HUES6 (cell line): ENCODE results near the gene ABCB9.

Source experiments
- H3K27ac ChIP-seq: 2 replicates; pipeline ENCODE4 v1.7.0; 2013; ENCODE audit warnings: low read depth, mild to moderate bottlenecking, low read length, inconsistent platforms
- H3K27me3 ChIP-seq: 2 replicates; pipeline ENCODE4 v1.6.1; 2013; ENCODE audit warnings: low read length; ENCODE audit not compliant: control insufficient read depth, insufficient read depth
- H3K36me3 ChIP-seq: 2 replicates; pipeline ENCODE4 v1.6.1; 2013; ENCODE audit warnings: low read length; ENCODE audit not compliant: control insufficient read depth, insufficient read depth
- H3K4me1 ChIP-seq: 2 replicates; pipeline ENCODE4 v1.6.1; 2013; ENCODE audit warnings: low read length; ENCODE audit not compliant: control insufficient read depth, insufficient read depth
- H3K4me3 ChIP-seq: 2 replicates; pipeline ENCODE4 v1.5.1; 2013; ENCODE audit warnings: low read depth, low read length
- H3K9ac ChIP-seq: one replicate; pipeline ENCODE4 v1.6.1; 2013; ENCODE audit warnings: mild to moderate bottlenecking, low read length
- H3K9me3 ChIP-seq: 2 replicates; pipeline ENCODE4 v1.6.1; 2013; ENCODE audit warnings: low read depth, low read length; ENCODE audit not compliant: control insufficient read depth, insufficient read depth

The ABCB9 gene

DNA sequence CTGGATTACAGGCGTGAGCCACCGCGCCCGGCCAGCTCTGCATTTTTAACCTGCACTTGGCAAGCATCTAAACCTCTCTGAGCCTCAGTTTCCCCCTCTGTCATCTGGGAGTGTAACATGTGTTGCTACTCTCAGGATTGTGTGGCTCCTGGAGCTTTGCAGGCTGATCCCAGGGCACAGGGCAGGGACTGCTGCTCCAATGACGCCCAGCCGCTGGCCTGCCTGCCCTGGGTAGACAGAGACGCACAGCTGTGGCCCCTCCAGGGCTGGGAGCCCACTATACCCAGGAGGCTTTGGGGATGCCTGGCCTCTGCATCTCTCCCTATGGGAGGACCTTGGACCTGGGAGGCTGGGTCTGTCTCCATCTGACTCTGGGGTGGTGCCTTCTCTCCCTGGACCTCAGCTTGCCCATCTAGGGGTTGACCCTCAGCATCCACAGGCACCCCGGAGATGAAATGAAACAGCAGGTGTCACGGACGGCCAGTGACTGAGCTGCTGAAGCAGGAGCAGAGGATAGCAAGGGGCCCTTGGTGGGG, 27.9 kb upstream of the ABCB9 start:
- Histone ChIP-seq H3K4me3 (no peak overlapping the region), H3K9ac (no peak overlapping the region), H3K4me1 (no peaks in the 10 kb centered on the region), H3K9me3 (no peaks in the 10 kb centered on the region), H3K36me3 (peaks cover 37% of the 10 kb centered on the region), H3K27ac (no peak overlapping the region), H3K27me3 (no peaks in the 10 kb centered on the region)

DNA sequence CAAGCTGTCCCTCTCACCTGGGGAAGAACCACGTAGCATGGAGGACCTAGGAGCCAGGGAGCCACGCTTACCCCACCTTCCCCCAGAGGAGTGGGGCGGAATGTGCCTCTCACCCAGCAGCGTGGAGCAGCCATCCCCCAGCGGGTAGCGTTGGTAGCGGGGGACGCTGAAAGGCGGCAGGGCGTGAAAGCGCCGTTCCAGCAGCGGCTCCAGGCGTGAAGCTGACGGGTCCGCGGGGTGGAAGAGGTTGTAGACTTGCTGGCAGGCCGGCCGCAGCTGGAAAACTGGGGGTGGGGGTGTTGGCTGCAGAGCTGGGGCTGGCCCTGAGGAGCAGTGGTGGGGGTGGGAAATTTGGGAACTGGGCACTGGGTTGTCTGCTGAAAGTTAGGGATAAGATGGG, 26.1 kb upstream of the ABCB9 start:
- no peaks in the 10 kb centered on the region for H3K4me1 ChIP-seq
- no peaks in the 10 kb centered on the region for H3K9me3 ChIP-seq
- no peak overlapping the region for H3K4me3 ChIP-seq
- H3K27me3 ChIP-seq: no peaks in the 10 kb centered on the region
- H3K27ac ChIP-seq: no peak overlapping the region
- peaks cover 45% of the 10 kb centered on the region for H3K36me3 ChIP-seq
- H3K9ac ChIP-seq: no peak overlapping the region

DNA sequence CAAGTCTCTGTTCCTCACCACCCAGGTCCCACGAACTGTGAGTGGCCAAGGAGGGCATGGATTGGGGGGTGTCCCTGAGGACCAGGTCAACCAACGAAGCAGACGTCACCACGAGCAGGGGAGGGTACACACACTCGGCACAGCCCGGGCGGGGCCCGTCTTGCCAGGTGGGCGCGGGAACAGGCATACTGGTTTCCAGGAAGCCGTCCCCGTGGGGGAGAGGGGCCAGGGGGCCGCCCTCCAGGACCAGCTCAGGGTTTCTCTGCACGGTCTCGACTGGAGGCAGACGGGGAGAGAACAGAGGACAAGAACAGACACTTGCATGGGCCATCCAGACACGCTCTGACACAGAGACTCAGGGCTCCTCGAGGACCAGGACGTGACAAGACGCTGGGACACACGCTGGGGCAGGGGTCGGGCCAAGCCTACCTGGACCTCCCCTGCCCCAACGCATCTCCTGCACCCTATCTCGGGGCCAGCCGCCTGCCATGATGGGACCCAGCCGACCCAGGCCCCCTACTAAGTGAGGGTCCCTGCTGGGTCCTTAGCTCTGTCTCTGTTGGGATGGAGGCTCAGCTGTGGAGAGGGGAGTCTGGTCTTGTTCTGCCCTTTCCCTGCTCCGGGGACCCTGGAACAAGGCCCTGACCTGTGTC, 25.5 kb upstream of the ABCB9 start:
- Histone ChIP-seq H3K27me3 (no peaks in the 10 kb centered on the region), H3K9me3 (no peaks in the 10 kb centered on the region), H3K4me1 (no peaks in the 10 kb centered on the region), H3K27ac (no peak overlapping the region), H3K4me3 (no peak overlapping the region), H3K36me3 (peaks cover 48% of the 10 kb centered on the region), H3K9ac (no peak overlapping the region)

DNA sequence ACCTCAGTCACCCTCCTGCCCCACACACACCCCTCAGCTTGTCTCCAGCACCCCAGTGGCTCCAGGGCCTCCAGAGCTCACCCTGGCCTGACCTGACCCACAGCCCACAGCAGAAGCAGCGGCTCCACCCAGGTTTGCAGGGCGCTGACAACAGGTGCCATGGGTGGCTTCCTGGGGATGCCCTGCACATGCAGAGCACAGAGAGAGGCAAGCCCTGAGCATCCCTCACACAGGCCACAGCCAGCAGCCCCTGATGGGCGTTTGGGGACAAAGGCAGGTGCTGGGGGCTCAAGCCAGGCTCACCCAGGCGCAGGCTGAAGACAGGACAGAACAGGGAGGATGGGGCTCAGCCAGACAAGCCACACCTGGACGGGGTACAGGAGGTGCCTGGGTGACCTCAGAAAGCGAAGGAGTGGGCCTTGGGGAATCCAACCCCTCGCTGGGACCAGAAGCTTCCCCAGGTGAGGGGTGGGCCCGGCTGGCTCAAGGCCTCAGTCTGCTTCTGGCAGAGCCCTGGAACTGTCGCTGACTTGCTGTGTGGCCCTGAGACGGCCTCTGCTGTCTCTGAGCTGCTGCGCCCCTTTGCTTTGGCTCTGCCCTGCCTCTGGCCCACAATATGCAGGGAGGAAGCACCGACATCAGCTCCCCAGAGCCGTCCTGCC, 24.8 kb upstream of the ABCB9 start:
- Histone ChIP-seq H3K36me3 (peaks cover 46% of the 10 kb centered on the region), H3K4me3 (no peak overlapping the region), H3K27me3 (no peaks in the 10 kb centered on the region), H3K9ac (no peak overlapping the region), H3K9me3 (no peaks in the 10 kb centered on the region), H3K27ac (no peak overlapping the region), H3K4me1 (no peaks in the 10 kb centered on the region)

DNA sequence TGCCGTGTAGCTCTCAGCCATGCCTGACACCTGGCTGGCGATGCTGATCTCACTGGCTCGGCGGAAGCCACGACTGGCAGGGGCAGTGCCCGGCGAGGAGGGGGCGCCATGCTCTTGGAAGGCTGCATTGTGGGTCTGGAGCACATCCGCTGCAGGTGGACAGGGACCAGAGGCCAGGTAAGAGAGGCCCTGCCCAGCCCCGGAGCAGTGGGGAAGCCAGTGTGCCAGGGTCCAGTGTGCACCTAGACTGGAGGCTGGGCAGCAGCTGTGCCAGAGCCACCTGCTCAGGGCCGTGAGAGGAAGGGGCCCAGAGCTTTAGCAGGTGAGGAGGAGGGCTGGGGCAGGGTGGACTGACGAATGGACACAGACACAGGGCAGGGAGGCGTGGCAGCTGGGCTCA, 24.3 kb upstream of the ABCB9 start:
- no peak overlapping the region for H3K4me3 ChIP-seq
- peaks cover 48% of the 10 kb centered on the region for H3K36me3 ChIP-seq

DNA sequence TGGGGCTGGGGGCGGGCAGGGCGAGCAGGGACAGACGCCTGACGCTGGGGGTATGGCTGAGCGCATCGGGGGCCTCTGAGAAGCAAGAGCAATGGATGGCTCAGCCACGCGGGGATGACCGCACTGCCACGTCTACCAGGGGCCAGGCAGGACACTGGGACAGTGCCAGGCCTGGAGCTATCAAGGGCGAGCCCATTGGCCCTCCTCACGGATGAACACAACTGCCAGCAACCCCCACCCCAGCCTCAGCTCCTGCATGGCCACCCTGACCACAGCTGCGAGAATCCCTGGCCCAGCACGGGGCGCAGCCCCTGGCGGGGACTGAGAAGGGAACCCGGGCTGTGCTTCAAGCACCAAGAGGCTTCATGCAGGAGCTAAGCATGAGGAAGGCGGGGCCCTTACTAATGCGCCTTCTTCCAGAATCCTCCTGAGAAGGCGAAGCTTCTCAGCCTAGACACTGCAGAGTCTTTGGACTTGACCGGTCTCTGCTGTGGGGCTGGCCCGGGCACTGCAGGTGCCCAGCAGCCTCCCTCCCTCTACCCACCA, 23.7 kb upstream of the ABCB9 start:
- Histone ChIP-seq H3K36me3 (peaks cover 50% of the 10 kb centered on the region), H3K27me3 (no peaks in the 10 kb centered on the region), H3K9ac (no peak overlapping the region), H3K27ac (no peak overlapping the region), H3K4me3 (no peak overlapping the region), H3K9me3 (no peaks in the 10 kb centered on the region), H3K4me1 (no peaks in the 10 kb centered on the region)

More for the DNA sequence above, 24.3 kb upstream of the ABCB9 start:
- no peaks in the 10 kb centered on the region for H3K9me3 ChIP-seq
- no peak overlapping the region for H3K27ac ChIP-seq
- no peak overlapping the region for H3K9ac ChIP-seq
- no peaks in the 10 kb centered on the region for H3K4me1 ChIP-seq
- no peaks in the 10 kb centered on the region for H3K27me3 ChIP-seq

DNA sequence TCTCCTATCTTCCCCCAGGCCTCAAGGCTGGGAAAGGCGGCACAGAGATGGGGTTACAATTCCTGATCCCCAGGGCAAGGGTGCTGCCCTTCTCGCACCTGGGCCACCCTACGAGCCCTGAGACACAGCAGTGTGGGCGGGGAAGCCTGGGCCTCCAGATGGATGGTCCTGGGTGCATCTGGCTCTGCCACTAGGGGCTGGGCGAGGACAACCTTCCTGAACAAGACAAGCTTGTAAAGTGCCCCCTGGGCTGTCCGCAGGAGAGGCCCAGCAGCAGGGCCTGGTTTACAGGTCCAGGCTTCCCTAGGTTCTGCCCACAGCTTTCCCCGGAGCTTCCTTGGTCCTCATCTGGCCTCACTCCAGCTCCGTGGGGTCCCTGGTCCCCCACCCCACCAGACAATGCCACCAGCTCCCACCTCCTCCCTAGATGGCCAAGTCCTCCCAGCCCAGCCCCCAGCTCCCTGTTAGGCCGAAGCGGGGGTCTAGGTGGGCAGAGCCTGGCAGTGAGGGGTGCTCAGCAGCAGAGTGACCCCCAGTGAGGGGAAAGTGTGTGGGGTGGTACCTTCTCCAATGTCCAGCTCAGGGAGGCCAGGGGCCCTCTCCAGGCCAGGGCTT, 23.1 kb upstream of the ABCB9 start:
- Histone ChIP-seq H3K36me3 (peaks cover 49% of the 10 kb centered on the region), H3K4me3 (no peak overlapping the region), H3K27me3 (no peaks in the 10 kb centered on the region), H3K27ac (no peak overlapping the region), H3K9me3 (no peaks in the 10 kb centered on the region), H3K9ac (no peak overlapping the region), H3K4me1 (peaks cover 3% of the 10 kb centered on the region; the same call in 1 of the 2 replicates)

DNA sequence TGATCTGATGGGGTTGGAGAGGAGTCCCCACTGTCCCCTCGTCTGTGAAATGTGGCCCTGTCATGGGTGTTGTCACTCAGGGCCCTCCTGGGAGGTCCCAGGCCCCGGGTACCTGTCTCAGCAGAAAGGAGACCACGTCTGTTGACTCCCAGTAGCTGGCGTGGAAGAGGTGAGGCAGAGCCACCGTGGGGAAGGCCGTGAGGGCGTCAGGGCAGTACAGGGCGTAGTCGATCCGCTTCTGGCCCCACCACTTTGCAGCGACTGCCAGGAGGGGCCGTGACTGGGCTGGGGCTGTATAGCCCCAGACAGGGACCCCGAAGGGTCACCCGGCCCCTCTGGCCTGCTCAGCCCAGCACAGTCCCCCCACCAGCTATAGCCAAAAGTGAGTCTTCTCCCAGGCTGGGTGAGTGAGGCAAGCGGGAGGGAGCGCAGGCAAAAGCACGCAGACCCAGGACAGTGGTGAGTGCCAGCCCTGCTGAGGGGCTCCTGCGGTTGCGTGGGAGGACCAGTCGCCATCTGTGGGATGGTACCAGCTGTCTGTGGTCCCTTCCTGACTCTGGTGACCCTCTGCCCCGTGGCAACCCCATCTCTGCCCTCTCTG, 22.4 kb upstream of the ABCB9 start:
- no peaks in the 10 kb centered on the region for H3K9me3 ChIP-seq
- no peak overlapping the region for H3K9ac ChIP-seq
- peaks cover 48% of the 10 kb centered on the region for H3K36me3 ChIP-seq

DNA sequence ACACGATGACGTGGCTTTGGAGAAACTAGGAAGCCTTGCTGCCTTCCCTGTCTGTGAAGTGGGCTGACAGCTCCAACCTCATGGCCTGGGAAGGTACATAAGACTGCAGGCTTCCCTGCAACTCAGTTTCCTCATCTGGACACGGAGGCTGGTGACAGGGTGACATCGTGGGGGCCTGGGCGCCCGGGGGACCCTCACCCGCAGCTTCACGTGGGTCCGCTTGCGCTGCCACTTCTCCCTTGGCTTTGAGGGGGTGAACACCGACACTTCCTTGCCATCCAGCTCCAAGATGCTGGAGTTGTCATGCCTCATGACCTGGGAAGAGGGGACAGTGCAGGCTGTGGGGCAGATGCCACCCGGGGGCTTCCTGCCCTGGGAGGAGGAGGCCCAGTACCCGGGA, 21.8 kb upstream of the ABCB9 start:
- Histone ChIP-seq H3K9me3 (no peaks in the 10 kb centered on the region), H3K36me3 (peaks cover 52% of the 10 kb centered on the region), H3K4me3 (no peak overlapping the region), H3K27me3 (no peaks in the 10 kb centered on the region), H3K27ac (no peak overlapping the region), H3K4me1 (peaks cover 9% of the 10 kb centered on the region), H3K9ac (no peak overlapping the region)

More for the DNA sequence above, 22.4 kb upstream of the ABCB9 start:
- Histone ChIP-seq H3K27me3 (no peaks in the 10 kb centered on the region), H3K4me3 (no peak overlapping the region), H3K27ac (no peak overlapping the region), H3K4me1 (peaks cover 9% of the 10 kb centered on the region)

DNA sequence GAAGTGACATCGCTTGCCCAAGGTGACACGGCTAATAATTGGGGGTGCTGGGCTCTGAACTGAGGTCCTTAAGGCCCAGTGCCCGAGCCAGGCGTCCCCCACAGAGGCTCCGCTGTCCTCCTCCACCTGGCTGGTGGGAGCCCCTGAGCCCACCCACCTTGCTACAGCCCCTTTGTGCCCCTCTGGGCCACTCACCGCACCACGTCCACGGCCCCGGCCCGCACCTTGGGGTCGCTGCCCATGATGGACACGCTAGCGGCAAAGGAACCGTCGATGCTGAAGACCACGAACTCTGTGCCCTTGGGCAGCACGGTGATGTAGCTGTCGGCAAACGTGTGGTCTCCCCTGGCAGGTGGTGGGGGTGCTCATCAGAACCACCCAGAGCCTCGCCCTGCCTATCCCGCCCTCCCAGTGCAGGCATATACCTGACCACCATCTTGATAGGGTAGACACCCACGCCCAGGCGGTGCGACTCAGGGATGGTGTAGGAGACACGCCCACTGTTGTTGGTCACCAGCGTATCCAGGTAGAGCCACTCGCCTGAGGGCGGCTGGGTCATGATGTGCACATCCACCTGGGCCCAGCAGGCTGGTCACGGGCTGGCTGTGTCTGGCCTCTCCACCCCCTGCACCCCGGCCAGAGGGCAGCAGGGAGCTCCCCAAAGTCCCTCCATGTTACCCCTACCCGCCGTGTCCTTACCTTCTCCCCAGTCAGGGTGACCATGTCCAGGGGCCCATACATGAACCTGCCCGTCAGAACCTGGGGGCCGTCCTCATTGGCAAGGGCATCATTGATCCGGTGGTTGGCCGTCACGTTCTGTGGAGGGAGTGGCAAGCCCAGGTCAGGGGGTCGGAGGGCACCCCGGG, 21.1 kb upstream of the ABCB9 start:
- no peaks in the 10 kb centered on the region for H3K9me3 ChIP-seq
- H3K27ac ChIP-seq: no peak overlapping the region
- H3K27me3 ChIP-seq: no peaks in the 10 kb centered on the region
- no peak overlapping the region for H3K4me3 ChIP-seq
- H3K4me1 ChIP-seq: peaks cover 9% of the 10 kb centered on the region
- H3K9ac ChIP-seq: no peak overlapping the region
- peaks cover 58% of the 10 kb centered on the region for H3K36me3 ChIP-seq
